NCI-H2081 treated with DMSO at 0.1 percent for 48 hours (cell line): ENCODE measurements around the gene MID1.

ENCODE experiments used
- DNase-seq: peaks from one replicate; lab custom pipeline; 2025; lab: John Stamatoyannopoulos, UW

MID1 gene

GRCh38 chrX:10433296-10433965, 187.0 kb downstream of the MID1 start:
- no peak for DNase-seq

GRCh38 chrX:10429908-10430307, 190.5 kb downstream of the MID1 start:
- no peak for DNase-seq

- no peak for DNase-seq
Observed at GRCh38 chrX:10427249-10427648, 193.1 kb downstream of the MID1 start.

GRCh38 chrX:10423716-10424115, 196.7 kb downstream of the MID1 start:
- no peak for DNase-seq

GRCh38 chrX:10420134-10420533, 200.3 kb downstream of the MID1 start:
- DNase-seq = no peak

GRCh38 chrX:10416424-10416823, 204.0 kb downstream of the MID1 start:
- DNase-seq = no peak

- DNase-seq = no peak
Observed at GRCh38 chrX:10415306-10416001, 204.9 kb downstream of the MID1 start.

- DNase-seq = no peak
Observed at GRCh38 chrX:10414862-10415261, 205.5 kb downstream of the MID1 start.

- DNase-seq = no peak
Observed at GRCh38 chrX:10414156-10414824, 206.1 kb downstream of the MID1 start.

- DNase-seq = no peak
Observed at GRCh38 chrX:10404436-10404835, 215.9 kb downstream of the MID1 start.

- DNase-seq = no peak
Observed at GRCh38 chrX:10401239-10401638, 219.1 kb downstream of the MID1 start.

GRCh38 chrX:10399043-10399741, 221.2 kb downstream of the MID1 start:
- no peak for DNase-seq

- no peak for DNase-seq
Observed at GRCh38 chrX:10398215-10398614, 222.2 kb downstream of the MID1 start.

- no peak for DNase-seq
Observed at GRCh38 chrX:10397349-10397748, 223.0 kb downstream of the MID1 start.

GRCh38 chrX:10395643-10396042, 224.7 kb downstream of the MID1 start:
- no peak for DNase-seq
